Osteocyte (in vitro differentiated cells): ENCODE results near the gene TMC6. TPM values are rescaled to one million over a fixed set of nuclear protein-coding genes. Genes with fewer than 3 reads are reported as not detected.

Experiments
- DNase-seq: peaks from one replicate; pipeline ENCODE4 v3.0.0; 2021; ENCODE audit warnings: mixed read lengths; ENCODE audit not compliant: unreplicated experiment; ENCODE audit errors: extremely low spot score
- H3K27ac Mint-ChIP-seq: one replicate; pipeline ENCODE4 v1.8.0; 2021; ENCODE audit warnings: mild to moderate bottlenecking, mixed read lengths; ENCODE audit not compliant: unreplicated experiment
- H3K27me3 Mint-ChIP-seq: one replicate; pipeline ENCODE4 v1.8.0; 2021; ENCODE audit warnings: mixed read lengths; ENCODE audit not compliant: unreplicated experiment
- H3K36me3 Mint-ChIP-seq: one replicate; pipeline ENCODE4 v1.8.0; 2021; ENCODE audit warnings: mixed read lengths; ENCODE audit not compliant: unreplicated experiment
- H3K4me1 Mint-ChIP-seq: one replicate; pipeline ENCODE4 v1.8.0; 2021; ENCODE audit warnings: mixed read lengths; ENCODE audit not compliant: unreplicated experiment
- H3K4me3 Mint-ChIP-seq: one replicate; pipeline ENCODE4 v1.8.0; 2021; ENCODE audit warnings: mild to moderate bottlenecking, moderate library complexity, mixed read lengths; ENCODE audit not compliant: unreplicated experiment
- H3K9me3 Mint-ChIP-seq: one replicate; pipeline ENCODE4 v1.8.0; 2021; ENCODE audit warnings: mixed read lengths; ENCODE audit not compliant: unreplicated experiment
- long read RNA-seq: library from polyadenylated mRNA; unstranded; transcript quantifications from one replicate; pipeline ENCODE4 v2.0.0, GENCODE V29; 2021
- total RNA-seq: library from RNA; stranded (reverse); gene quantifications from 2 replicates; pipeline ENCODE4 v1.2.1, GENCODE V29; 2021
- TF ChIP-seq, protein P1 (sequence below): fragments of 200-600 bp; sonication (generic); IDR thresholded peaks from 2 replicates; pipeline ENCODE4 v1.5.0; 2021; ENCODE audit warnings: antibody characterized with exemption, mild to moderate bottlenecking, moderate library complexity

TMC6 gene, protein sequence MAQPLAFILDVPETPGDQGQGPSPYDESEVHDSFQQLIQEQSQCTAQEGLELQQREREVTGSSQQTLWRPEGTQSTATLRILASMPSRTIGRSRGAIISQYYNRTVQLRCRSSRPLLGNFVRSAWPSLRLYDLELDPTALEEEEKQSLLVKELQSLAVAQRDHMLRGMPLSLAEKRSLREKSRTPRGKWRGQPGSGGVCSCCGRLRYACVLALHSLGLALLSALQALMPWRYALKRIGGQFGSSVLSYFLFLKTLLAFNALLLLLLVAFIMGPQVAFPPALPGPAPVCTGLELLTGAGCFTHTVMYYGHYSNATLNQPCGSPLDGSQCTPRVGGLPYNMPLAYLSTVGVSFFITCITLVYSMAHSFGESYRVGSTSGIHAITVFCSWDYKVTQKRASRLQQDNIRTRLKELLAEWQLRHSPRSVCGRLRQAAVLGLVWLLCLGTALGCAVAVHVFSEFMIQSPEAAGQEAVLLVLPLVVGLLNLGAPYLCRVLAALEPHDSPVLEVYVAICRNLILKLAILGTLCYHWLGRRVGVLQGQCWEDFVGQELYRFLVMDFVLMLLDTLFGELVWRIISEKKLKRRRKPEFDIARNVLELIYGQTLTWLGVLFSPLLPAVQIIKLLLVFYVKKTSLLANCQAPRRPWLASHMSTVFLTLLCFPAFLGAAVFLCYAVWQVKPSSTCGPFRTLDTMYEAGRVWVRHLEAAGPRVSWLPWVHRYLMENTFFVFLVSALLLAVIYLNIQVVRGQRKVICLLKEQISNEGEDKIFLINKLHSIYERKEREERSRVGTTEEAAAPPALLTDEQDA
- 31.2 and 32.6 TPM in 2 replicates for total RNA-seq
- long read RNA-seq, partial matches to known transcripts: 2 of 5 reads
- long read RNA-seq, other reads (novel, unspliced or antisense): 3 of 5 reads

DNA sequence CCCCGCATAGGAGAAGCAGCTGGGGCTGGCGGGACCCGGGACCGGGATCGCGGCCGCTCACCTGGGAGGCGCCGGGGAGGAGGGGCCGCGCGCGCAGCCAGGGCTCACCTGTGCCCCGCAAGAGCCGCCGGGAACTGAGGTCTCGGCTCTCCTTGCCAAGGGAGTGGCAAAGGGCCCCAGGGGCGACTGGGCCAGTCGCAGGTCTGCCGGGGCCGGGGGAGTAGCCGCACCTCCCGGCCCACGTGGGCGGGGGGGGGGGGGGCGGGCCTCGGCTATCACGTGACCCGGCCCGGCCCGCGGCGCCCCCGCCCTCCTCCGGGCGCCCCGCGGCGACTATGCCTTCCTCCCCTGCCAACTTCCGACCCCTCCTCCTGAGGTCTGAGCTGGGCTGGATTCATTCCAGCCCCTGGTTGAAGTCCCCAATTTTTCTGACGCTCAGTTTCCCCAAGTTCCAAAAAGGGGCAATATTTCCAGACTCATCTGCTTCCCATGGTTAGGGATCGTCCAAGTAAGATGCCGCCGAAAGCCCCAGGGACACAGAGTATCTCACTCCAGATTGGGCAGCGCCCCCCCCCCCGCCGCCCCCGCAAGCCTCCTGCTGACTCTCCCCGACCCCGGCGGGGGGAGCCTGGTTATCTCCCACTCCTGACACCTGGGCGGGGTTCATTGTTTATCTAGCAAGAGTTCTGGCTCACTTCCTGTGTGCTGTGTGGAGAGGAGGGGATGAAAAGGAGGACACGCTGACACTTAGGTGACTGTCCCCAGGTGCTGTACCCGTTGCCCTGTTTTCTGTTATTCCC, at the start of gene TMC6:
Gene TMC6, minus strand, starts transcription at position 205 of the 800 bp plus-strand sequence. CDS start 1,923 bp downstream, outside the sequence.
- Mint-ChIP-seq H3K4me1 (peaks cover 36% of the 10 kb centered on the region), H3K9me3 (no peaks in the 10 kb centered on the region), H3K36me3 (peaks cover 1% of the 10 kb centered on the region), H3K27me3 (no peaks in the 10 kb centered on the region), H3K4me3 (peak within 1 kb of the TSS; percentile 87), H3K27ac (peak within 1 kb of the TSS; percentile 66)
- DNase-seq: no peak
- TF ChIP-seq, protein P1, sequence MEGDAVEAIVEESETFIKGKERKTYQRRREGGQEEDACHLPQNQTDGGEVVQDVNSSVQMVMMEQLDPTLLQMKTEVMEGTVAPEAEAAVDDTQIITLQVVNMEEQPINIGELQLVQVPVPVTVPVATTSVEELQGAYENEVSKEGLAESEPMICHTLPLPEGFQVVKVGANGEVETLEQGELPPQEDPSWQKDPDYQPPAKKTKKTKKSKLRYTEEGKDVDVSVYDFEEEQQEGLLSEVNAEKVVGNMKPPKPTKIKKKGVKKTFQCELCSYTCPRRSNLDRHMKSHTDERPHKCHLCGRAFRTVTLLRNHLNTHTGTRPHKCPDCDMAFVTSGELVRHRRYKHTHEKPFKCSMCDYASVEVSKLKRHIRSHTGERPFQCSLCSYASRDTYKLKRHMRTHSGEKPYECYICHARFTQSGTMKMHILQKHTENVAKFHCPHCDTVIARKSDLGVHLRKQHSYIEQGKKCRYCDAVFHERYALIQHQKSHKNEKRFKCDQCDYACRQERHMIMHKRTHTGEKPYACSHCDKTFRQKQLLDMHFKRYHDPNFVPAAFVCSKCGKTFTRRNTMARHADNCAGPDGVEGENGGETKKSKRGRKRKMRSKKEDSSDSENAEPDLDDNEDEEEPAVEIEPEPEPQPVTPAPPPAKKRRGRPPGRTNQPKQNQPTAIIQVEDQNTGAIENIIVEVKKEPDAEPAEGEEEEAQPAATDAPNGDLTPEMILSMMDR: no peak

DNA sequence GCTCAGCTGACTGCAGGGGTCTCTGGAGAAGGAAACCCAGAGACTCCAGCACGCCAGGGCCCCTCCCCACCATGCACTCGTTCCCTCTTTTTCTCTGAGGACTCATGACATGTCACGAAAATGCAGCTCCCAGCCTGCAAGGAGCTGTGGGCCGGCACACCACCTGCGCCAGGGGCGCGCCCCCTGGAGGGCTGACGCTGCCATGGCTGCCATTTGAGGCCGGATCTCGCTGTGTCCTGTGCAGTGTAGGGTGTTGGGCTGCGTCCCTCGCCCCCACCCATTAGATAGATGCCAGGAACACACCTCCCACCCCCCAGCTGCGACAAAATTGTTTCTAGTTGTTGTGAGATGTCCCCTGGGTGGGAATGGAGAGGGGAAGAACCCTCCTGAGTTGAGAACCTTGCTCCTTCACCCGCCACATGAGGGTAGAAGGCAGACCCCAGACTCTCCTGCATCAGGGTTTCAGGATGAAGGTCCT, 48.0 kb upstream of the TMC6 start:
- H3K4me3 Mint-ChIP-seq: no peak overlapping the region
- DNase-seq: peak; percentile 87
- peaks cover 42% of the 10 kb centered on the region for H3K4me1 Mint-ChIP-seq
- H3K27ac Mint-ChIP-seq: no peak overlapping the region
- H3K36me3 Mint-ChIP-seq: peaks cover 3% of the 10 kb centered on the region
- TF ChIP-seq, protein P1: peak; percentile 76
- H3K27me3 Mint-ChIP-seq: no peaks in the 10 kb centered on the region
- no peaks in the 10 kb centered on the region for H3K9me3 Mint-ChIP-seq

DNA sequence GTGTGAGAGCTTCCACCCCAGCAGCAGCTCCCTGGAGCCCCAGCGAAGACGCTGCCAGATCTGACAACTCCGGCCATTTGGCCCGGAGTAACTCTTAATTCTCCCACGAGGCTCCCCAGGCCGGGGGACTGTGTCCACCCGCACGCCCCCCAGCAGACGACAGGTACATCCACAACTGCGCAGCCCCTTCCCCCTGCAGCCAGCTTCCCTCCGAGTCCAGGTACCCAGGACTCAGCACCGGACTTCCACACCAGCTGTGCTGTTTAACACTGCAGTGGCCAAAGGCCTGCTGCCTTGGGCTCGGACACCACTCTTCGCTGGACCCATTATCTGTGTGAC, 47.1 kb upstream of the TMC6 start:
- H3K4me1 Mint-ChIP-seq: peaks cover 41% of the 10 kb centered on the region
- no peaks in the 10 kb centered on the region for H3K9me3 Mint-ChIP-seq
- H3K27ac Mint-ChIP-seq: no peak overlapping the region
- H3K27me3 Mint-ChIP-seq: no peaks in the 10 kb centered on the region
- TF ChIP-seq, protein P1: no peak
- H3K36me3 Mint-ChIP-seq: peaks cover 3% of the 10 kb centered on the region
- no peak for DNase-seq
- no peak overlapping the region for H3K4me3 Mint-ChIP-seq

DNA sequence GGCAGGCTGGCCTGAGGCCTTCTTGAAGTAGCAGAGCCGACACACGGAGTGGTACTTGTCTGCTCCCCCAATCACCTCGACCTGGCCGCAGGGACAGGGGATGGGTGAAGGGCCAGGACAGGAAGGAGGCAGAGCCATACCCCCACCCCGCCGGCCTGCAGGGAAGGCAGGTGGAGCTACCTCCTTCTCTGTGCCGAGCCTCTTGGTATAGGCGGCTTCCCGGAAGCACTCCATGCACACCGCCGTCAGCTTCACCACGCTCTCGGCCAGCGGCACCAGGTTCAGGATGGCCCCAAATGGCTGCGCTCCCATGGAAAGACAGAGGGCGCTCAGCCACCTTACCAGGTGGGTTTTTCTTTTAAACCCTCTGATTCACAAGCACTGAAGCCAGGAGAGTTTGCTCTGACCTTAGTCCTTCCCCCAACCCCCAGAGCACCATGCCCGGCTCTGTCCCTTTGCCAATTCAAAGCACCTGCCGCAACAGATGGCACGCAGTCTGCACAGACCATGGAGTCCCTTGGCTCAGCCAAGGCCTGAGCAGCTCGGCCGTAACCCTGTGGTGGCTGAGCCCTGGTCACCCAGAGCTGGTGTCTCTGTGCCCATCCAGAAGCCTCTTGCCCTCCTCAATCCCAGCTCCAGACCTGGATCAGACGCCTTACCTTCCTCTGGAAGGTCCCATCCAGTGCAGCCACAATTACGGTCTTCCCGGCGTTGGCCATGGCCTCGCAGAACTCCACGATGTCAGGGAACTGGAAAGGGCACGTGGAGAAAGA, 46.5 kb upstream of the TMC6 start:
- Mint-ChIP-seq H3K27me3 (no peaks in the 10 kb centered on the region), H3K4me1 (peaks cover 35% of the 10 kb centered on the region), H3K27ac (no peak overlapping the region), H3K4me3 (no peak overlapping the region), H3K9me3 (no peaks in the 10 kb centered on the region), H3K36me3 (peaks cover 3% of the 10 kb centered on the region)
- TF ChIP-seq, protein P1: no peak
- no peak for DNase-seq
